Stomach (tissue), 4 donors: ENCODE measurements around the gene OBSL1.

Experiments
- POLR2A ChIP-seq, 4 donors: fragments of 450-650 bp; IDR thresholded peaks; one replicate each; pipeline ENCODE4 v1.6.1; 2016; ENCODE audit warnings: antibody characterized with exemption in 4 of 4, control low read depth in 2 of 4, mild to moderate bottlenecking in 1 of 4, moderate library complexity in 1 of 4
- TF ChIP-seq, protein P1 (sequence below), 7 experiments: fragments of 450-650 bp in 4 of 7; fragments of 200-600 bp in 3 of 7; sonication (generic) in 3 of 7; IDR thresholded peaks; one replicate each; pipeline ENCODE4 v1.5.1; 2016 to 2019; ENCODE audit warnings: antibody characterized with exemption in 7 of 7, control low read depth in 2 of 7, mild to moderate bottlenecking in 1 of 7

DNA sequence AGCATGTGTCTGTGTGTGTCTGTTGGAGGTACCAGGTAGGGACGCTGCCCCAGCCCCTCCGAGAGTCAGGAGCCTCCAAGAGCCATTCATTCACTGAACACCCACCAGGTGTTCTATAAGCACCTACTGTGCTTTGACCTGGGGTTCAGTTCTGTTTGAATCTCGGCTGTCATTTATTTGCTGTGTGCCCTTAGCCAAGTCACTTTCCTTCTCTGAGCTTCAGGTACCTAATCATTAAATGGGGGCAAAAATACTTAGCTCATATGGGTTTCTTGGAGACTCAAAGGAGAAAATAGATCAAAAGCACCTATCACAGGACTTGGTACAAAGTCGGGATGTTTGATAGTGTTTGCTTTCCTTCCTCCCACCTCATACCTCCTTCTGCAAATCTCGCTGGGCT lies 43.9 kb downstream of the OBSL1 start:
- TF ChIP-seq, protein P1, sequence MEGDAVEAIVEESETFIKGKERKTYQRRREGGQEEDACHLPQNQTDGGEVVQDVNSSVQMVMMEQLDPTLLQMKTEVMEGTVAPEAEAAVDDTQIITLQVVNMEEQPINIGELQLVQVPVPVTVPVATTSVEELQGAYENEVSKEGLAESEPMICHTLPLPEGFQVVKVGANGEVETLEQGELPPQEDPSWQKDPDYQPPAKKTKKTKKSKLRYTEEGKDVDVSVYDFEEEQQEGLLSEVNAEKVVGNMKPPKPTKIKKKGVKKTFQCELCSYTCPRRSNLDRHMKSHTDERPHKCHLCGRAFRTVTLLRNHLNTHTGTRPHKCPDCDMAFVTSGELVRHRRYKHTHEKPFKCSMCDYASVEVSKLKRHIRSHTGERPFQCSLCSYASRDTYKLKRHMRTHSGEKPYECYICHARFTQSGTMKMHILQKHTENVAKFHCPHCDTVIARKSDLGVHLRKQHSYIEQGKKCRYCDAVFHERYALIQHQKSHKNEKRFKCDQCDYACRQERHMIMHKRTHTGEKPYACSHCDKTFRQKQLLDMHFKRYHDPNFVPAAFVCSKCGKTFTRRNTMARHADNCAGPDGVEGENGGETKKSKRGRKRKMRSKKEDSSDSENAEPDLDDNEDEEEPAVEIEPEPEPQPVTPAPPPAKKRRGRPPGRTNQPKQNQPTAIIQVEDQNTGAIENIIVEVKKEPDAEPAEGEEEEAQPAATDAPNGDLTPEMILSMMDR (IDR thresholded peaks at IDR 0.05) = no peak
- no peak for TF ChIP-seq POLR2A (IDR thresholded peaks at IDR 0.05)
